Forelimb muscle (tissue), 1 donor: ENCODE data around the gene INO80D. TPM values are rescaled to one million over a fixed set of nuclear protein-coding genes. Genes with fewer than 3 reads are reported as not detected.
"Not testable (repeated sequence)": the region's sequence is repeated elsewhere in the genome, so short reads cannot be mapped to it uniquely, and the experiment has no call there.

Experiments used
- DNase-seq: peaks from one replicate; pipeline ENCODE4 v3.0.0-alpha.2; 2013; ENCODE audit warnings: low read depth
- polyA plus RNA-seq: library from polyadenylated mRNA; unstranded; fragments of 120-200 nt; gene quantifications from one replicate; pipeline ENCODE4 v1.2.1, GENCODE V29; 2013; ENCODE audit not compliant: insufficient read length

Gene INO80D
- polyA plus RNA-seq, 1 donor, result 8.6 TPM

GRCh38 chr2:206084870-206085741 lies 868 bp downstream of the INO80D start:
- no peak for DNase-seq

- DNase-seq, result peak; percentile 47
These were observed 1.5 kb downstream of the INO80D start for GRCh38 chr2:206084439-206084869.

- no peak for DNase-seq
These were observed 2.2 kb downstream of the INO80D start for GRCh38 chr2:206083602-206084438.

- no peak for DNase-seq
These were observed 3.6 kb downstream of the INO80D start for GRCh38 chr2:206082298-206082843.

- no peak for DNase-seq
These were observed 5.0 kb downstream of the INO80D start for GRCh38 chr2:206080927-206081326.

- DNase-seq, result no peak
These were observed 6.1 kb downstream of the INO80D start for GRCh38 chr2:206079699-206080465.

- DNase-seq, result not testable (repeated sequence)
These were observed 8.1 kb downstream of the INO80D start for GRCh38 chr2:206077879-206078278.

- DNase-seq, result no peak
These were observed 10.9 kb downstream of the INO80D start for GRCh38 chr2:206075113-206075512.

- DNase-seq, result no peak
These were observed 14.2 kb downstream of the INO80D start for GRCh38 chr2:206071807-206072206.

GRCh38 chr2:206069417-206069816 lies 16.6 kb downstream of the INO80D start:
- DNase-seq, result no peak

- no peak for DNase-seq
These were observed 17.8 kb downstream of the INO80D start for GRCh38 chr2:206068207-206068606.

GRCh38 chr2:206064077-206064476 lies 21.9 kb downstream of the INO80D start:
- no peak for DNase-seq

- no peak for DNase-seq
These were observed 22.3 kb downstream of the INO80D start for GRCh38 chr2:206063635-206064034.

GRCh38 chr2:206062724-206063123 lies 23.2 kb downstream of the INO80D start:
- no peak for DNase-seq

GRCh38 chr2:206056286-206056685 lies 29.7 kb downstream of the INO80D start:
- no peak for DNase-seq

- no peak for DNase-seq
These were observed 31.0 kb downstream of the INO80D start for GRCh38 chr2:206054952-206055351.

GRCh38 chr2:206051912-206052311 lies 34.1 kb downstream of the INO80D start:
- no peak for DNase-seq

- no peak for DNase-seq
These were observed 36.6 kb downstream of the INO80D start for GRCh38 chr2:206049392-206049791.

- DNase-seq, result no peak
These were observed 40.7 kb downstream of the INO80D start for GRCh38 chr2:206045251-206045650.

- no peak for DNase-seq
These were observed 45.4 kb downstream of the INO80D start for GRCh38 chr2:206040525-206040924.

- not testable (repeated sequence) for DNase-seq
These were observed 50.6 kb downstream of the INO80D start for GRCh38 chr2:206035393-206035792.

GRCh38 chr2:206033452-206033851 lies 52.5 kb downstream of the INO80D start:
- DNase-seq, result not testable (repeated sequence)
